Pulmonary artery endothelial cell (primary cell): ENCODE data around the gene XKR3. TPM values are rescaled to one million over a fixed set of nuclear protein-coding genes. Genes with fewer than 3 reads are reported as not detected.
"Not testable (repeated sequence)": the region's sequence is repeated elsewhere in the genome, so short reads cannot be mapped to it uniquely, and the experiment has no call there.

Experiments
- DNase-seq: peaks from one replicate; pipeline ENCODE4 v3.0.0-alpha.2; 2011; ENCODE audit warnings: low read depth, low spot score
- total RNA-seq: library from RNA; depleted of rRNA; stranded (reverse); fragments of >200 nt; gene quantifications from 2 replicates; pipeline ENCODE4 v1.2.3, GENCODE V29; 2014

The XKR3 gene
- total RNA-seq, 1 donor from 2014 or later = not detected

GRCh38 chr22:16806401-16806800 is 18.8 kb downstream of the XKR3 start:
- no peak for DNase-seq

- DNase-seq = no peak
These were observed 20.3 kb downstream of the XKR3 start for GRCh38 chr22:16804882-16805281.

- no peak for DNase-seq
These were observed 21.8 kb downstream of the XKR3 start for GRCh38 chr22:16803255-16803917.

GRCh38 chr22:16801571-16801970 is 23.6 kb downstream of the XKR3 start:
- no peak for DNase-seq

GRCh38 chr22:16801088-16801487 is 24.1 kb downstream of the XKR3 start:
- DNase-seq = no peak

- DNase-seq = no peak
These were observed 24.9 kb downstream of the XKR3 start for GRCh38 chr22:16800358-16800757.

- DNase-seq = not testable (repeated sequence)
These were observed 29.7 kb downstream of the XKR3 start for GRCh38 chr22:16795504-16795903.

- no peak for DNase-seq
These were observed 31.4 kb downstream of the XKR3 start for GRCh38 chr22:16793831-16794230.

- DNase-seq = no peak
These were observed 35.2 kb downstream of the XKR3 start for GRCh38 chr22:16789860-16790493.

GRCh38 chr22:16783930-16784354 is 41.3 kb downstream of the XKR3 start:
- no peak for DNase-seq

- DNase-seq = no peak
These were observed 41.8 kb downstream of the XKR3 start for GRCh38 chr22:16783453-16783852.

- no peak for DNase-seq
These were observed 43.4 kb downstream of the XKR3 start for GRCh38 chr22:16781764-16782329.

GRCh38 chr22:16781074-16781763 is 44.0 kb downstream of the XKR3 start:
- DNase-seq = no peak

GRCh38 chr22:16777284-16777924 is 47.8 kb downstream of the XKR3 start:
- DNase-seq = no peak

- no peak for DNase-seq
These were observed 49.1 kb downstream of the XKR3 start for GRCh38 chr22:16776080-16776479.

GRCh38 chr22:16774911-16775500 is 50.2 kb downstream of the XKR3 start:
- DNase-seq = no peak

- DNase-seq = not testable (repeated sequence)
These were observed 53.6 kb downstream of the XKR3 start for GRCh38 chr22:16771569-16771968.

GRCh38 chr22:16767927-16768326 is 57.3 kb downstream of the XKR3 start:
- DNase-seq = not testable (repeated sequence)

- DNase-seq = not testable (repeated sequence)
These were observed 63.0 kb downstream of the XKR3 start for GRCh38 chr22:16762224-16762623.

- not testable (repeated sequence) for DNase-seq
These were observed 64.8 kb downstream of the XKR3 start for GRCh38 chr22:16760416-16760815.

GRCh38 chr22:16749282-16749681 is 75.9 kb downstream of the XKR3 start:
- not testable (repeated sequence) for DNase-seq
